Osteoblast (primary cell): Measurements from ENCODE around the gene INCENP. TPM values are rescaled to one million over a fixed set of nuclear protein-coding genes. Genes with fewer than 3 reads are reported as not detected.
A peak's percentile ranks its signal among the peaks of the same experiment; 100 is the strongest.

Experiments
- DNase-seq: peaks from one replicate; pipeline ENCODE4 v3.0.0; 2011; ENCODE audit warnings: low spot score, mixed read lengths; ENCODE audit not compliant: insufficient read length; ENCODE audit errors: missing footprints
- H2AFZ ChIP-seq: 2 replicates; pipeline ENCODE4 v1.6.0; 2011; ENCODE audit warnings: mild to moderate bottlenecking, low read length
- H3K27ac ChIP-seq: 2 replicates; pipeline ENCODE4 v1.5.1; 2011; ENCODE audit warnings: mild to moderate bottlenecking, low read depth, low read length, moderate library complexity
- H3K27me3 ChIP-seq: 2 replicates; pipeline ENCODE4 v1.6.0; 2012; ENCODE audit warnings: mild to moderate bottlenecking, control low read depth, inconsistent platforms, low read length, moderate library complexity; ENCODE audit not compliant: insufficient read depth
- H3K36me3 ChIP-seq: 2 replicates; pipeline ENCODE4 v1.5.1; 2011; ENCODE audit warnings: mild to moderate bottlenecking, low read length, control low read depth, moderate library complexity; ENCODE audit not compliant: insufficient read depth
- H3K4me1 ChIP-seq: 2 replicates; pipeline ENCODE4 v1.5.1; 2011; ENCODE audit warnings: mild to moderate bottlenecking, low read length, control low read depth, moderate library complexity; ENCODE audit not compliant: insufficient read depth
- H3K4me2 ChIP-seq: 2 replicates; pipeline ENCODE4 v1.6.0; 2011; ENCODE audit warnings: mild to moderate bottlenecking, low read length; ENCODE audit not compliant: insufficient read depth
- H3K4me3 ChIP-seq: fragments of 200-600 bp; sonication (generic); 3 replicates; pipeline ENCODE4 v1.5.1; 2012; ENCODE audit warnings: mild to moderate bottlenecking, low read length, inconsistent platforms; ENCODE audit not compliant: insufficient read depth
- H3K79me2 ChIP-seq: 2 replicates; pipeline ENCODE4 v1.6.0; 2012; ENCODE audit warnings: mild to moderate bottlenecking, low read length, control low read depth, inconsistent platforms; ENCODE audit not compliant: insufficient read depth
- H3K9me3 ChIP-seq: 2 replicates; pipeline ENCODE4 v1.5.1; 2011; ENCODE audit warnings: low read depth, low read length, control low read depth
- H4K20me1 ChIP-seq: 2 replicates; pipeline ENCODE4 v1.6.0; 2012; ENCODE audit warnings: mild to moderate bottlenecking, low read length, control low read depth; ENCODE audit not compliant: insufficient read depth
- total RNA-seq: library from RNA; depleted of rRNA; stranded (reverse); fragments of >200 nt; gene quantifications from 2 replicates; pipeline ENCODE4 v1.2.3, GENCODE V29; 2012
- TF ChIP-seq, protein P1 (sequence below): IDR thresholded peaks from 2 replicates; pipeline ENCODE4 v1.5.1; 2011; ENCODE audit warnings: mild to moderate bottlenecking, low read depth, low read length, moderate library complexity; ENCODE audit errors: extremely low read depth

Gene INCENP
- total RNA-seq, 1 donor: 8.7 TPM

DNA sequence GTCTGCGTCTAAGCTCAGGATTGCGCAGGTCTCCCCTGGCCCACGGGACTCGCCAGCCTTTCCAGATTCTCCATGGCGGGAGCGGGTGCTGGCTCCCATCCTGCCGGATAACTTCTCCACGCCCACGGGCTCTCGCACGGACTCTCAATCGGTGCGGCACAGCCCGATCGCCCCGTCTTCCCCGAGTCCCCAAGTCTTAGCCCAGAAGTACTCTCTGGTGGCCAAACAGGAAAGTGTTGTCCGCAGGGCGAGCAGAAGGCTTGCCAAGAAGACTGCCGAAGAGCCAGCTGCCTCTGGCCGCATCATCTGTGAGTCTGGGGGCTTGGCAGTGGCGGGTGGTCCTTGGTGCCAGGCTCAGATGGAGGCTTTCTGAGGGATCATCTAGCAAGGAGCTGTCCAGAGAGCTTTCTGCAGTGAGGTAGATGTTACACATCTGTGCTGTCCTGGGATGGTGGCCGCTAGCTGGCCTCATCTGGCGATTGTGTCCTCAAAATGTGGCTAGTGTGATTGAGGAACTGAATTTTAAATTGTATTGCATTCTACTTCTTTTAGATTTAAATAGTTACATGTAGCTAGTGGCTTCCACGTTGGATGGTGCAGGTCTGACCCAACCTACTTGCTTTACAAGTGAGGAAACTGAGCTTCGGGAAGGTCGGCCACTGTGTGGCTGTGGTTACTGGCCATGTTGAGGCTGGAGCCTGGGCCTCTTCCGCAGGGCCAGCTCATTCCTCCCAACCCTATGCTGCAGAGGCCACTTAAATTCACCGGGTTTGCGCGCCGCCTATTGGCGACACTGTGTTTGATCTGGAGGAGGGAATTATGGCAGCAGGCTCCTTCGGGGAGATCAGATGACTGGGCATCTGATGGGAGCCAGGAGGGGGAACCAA lies 6.7 kb downstream of the INCENP start:
- Histone ChIP-seq H3K4me2 (no peak overlapping the region), H4K20me1 (peaks cover 8% of the 10 kb centered on the region), H3K36me3 (peaks cover 42% of the 10 kb centered on the region), H2AFZ (no peak overlapping the region), H3K27me3 (no peaks in the 10 kb centered on the region), H3K27ac (no peak overlapping the region), H3K9me3 (no peaks in the 10 kb centered on the region), H3K79me2 (peaks cover 98% of the 10 kb centered on the region), H3K4me1 (peaks cover 7% of the 10 kb centered on the region), H3K4me3 (no peak overlapping the region)
- peak; percentile 64 for DNase-seq
- TF ChIP-seq, protein P1, sequence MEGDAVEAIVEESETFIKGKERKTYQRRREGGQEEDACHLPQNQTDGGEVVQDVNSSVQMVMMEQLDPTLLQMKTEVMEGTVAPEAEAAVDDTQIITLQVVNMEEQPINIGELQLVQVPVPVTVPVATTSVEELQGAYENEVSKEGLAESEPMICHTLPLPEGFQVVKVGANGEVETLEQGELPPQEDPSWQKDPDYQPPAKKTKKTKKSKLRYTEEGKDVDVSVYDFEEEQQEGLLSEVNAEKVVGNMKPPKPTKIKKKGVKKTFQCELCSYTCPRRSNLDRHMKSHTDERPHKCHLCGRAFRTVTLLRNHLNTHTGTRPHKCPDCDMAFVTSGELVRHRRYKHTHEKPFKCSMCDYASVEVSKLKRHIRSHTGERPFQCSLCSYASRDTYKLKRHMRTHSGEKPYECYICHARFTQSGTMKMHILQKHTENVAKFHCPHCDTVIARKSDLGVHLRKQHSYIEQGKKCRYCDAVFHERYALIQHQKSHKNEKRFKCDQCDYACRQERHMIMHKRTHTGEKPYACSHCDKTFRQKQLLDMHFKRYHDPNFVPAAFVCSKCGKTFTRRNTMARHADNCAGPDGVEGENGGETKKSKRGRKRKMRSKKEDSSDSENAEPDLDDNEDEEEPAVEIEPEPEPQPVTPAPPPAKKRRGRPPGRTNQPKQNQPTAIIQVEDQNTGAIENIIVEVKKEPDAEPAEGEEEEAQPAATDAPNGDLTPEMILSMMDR: no peak

DNA sequence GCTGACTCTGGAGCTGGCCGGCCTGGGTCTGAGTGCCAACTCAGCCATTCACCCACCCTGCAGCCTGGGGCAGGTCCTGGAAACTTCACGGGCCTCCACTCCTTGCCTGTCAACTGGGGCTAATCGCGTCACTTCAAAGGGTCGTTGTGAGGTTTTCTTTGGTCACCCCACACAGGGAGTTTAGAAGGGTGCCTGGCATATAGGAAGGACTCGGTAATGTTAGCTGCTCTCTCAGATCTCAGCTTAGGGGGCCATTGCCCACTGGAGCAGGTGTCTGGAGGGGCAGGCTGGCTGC lies 7.3 kb downstream of the INCENP start:
- Histone ChIP-seq H4K20me1 (peaks cover 7% of the 10 kb centered on the region), H3K36me3 (peaks cover 42% of the 10 kb centered on the region), H3K27me3 (no peaks in the 10 kb centered on the region), H3K4me1 (peaks cover 2% of the 10 kb centered on the region), H3K9me3 (no peaks in the 10 kb centered on the region), H3K27ac (no peak overlapping the region), H3K4me2 (no peak overlapping the region), H2AFZ (no peak overlapping the region), H3K4me3 (no peak overlapping the region), H3K79me2 (peaks cover 96% of the 10 kb centered on the region)
- no peak for DNase-seq
- TF ChIP-seq, protein P1: no peak

DNA sequence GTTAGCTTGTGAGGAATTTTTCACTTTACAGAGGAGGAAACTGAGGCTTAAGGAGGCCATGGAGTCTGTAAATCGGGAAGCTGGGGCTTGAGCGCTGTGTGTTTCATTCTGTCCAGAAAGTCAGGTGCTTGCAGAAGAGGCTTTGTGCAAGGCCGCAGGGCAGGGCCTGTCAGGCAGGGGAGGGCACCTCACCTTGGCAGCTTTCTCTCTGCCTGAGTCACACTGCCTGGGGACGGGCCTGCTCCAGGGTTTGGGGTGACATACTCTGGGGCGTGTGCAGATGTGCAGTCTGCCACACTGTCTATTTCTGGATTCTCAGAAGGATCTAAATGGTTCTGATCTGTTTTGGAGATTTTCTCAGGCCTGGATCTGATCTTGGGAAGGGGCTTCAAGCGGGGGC lies 8.4 kb downstream of the INCENP start:
- Histone ChIP-seq H4K20me1 (peaks cover 7% of the 10 kb centered on the region), H3K4me1 (peaks cover 2% of the 10 kb centered on the region), H3K9me3 (no peaks in the 10 kb centered on the region), H3K36me3 (peaks cover 42% of the 10 kb centered on the region), H3K27ac (no peak overlapping the region), H2AFZ (no peak overlapping the region), H3K4me3 (no peak overlapping the region), H3K79me2 (peaks cover 96% of the 10 kb centered on the region), H3K4me2 (no peak overlapping the region), H3K27me3 (no peaks in the 10 kb centered on the region)
- TF ChIP-seq, protein P1: no peak
- peak; percentile 84 for DNase-seq

DNA sequence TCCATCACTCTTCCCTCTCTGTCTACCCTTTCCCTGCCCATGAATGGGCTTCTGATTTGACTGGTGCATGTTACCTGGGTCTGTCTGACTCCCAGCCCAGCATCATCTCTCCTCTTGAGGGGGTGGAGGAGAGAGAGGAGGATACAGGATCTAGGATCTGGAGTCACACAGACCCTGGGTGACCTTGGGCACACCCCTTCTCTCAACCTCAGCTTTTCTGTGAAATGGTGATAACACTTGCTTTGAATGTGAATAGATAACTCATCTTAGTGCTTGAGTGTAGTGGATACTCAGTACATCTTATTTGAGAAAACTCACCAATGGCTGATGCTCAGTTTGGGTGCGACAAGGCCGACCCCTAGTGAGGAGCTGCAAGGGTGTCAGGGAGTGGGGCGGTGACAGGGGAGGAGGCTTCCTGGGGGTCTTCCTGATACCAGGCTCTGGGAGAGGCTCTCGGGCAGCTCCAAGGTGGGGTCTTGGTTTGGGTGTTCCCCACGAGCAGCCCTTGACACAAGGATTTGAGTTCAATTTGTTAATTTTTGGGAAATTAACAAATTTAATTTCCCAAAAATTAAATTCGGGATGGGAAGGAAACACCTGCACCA lies 9.0 kb downstream of the INCENP start:
- Histone ChIP-seq H3K4me3 (no peak overlapping the region), H3K27me3 (no peaks in the 10 kb centered on the region), H4K20me1 (peaks cover 4% of the 10 kb centered on the region), H2AFZ (no peak overlapping the region), H3K4me2 (no peak overlapping the region), H3K4me1 (peaks cover 2% of the 10 kb centered on the region), H3K79me2 (peaks cover 96% of the 10 kb centered on the region), H3K27ac (no peak overlapping the region), H3K36me3 (peaks cover 42% of the 10 kb centered on the region), H3K9me3 (no peaks in the 10 kb centered on the region)
- DNase-seq: peak; percentile 58
- TF ChIP-seq, protein P1: no peak
